Brain microvascular endothelial cell (primary cell): ENCODE data around the gene STARD3.

Experiments used
- DNase-seq: peaks from one replicate; pipeline ENCODE4 v3.0.0-alpha.2; 2020
- H3K27ac ChIP-seq: fragments of 250-450 bp; sonication (Bioruptor Pico); 2 replicates; pipeline ENCODE4 v1.5.1; 2020; ENCODE audit warnings: mild to moderate bottlenecking, moderate library complexity
- H3K27me3 ChIP-seq: fragments of 250-450 bp; sonication (Bioruptor Pico); replicated peaks from 2 replicates; pipeline ENCODE4 v1.5.1; 2020; ENCODE audit warnings: mild to moderate bottlenecking
- H3K36me3 ChIP-seq: fragments of 250-450 bp; sonication (Bioruptor Pico); replicated peaks from 2 replicates; pipeline ENCODE4 v1.5.1; 2020; ENCODE audit warnings: mild to moderate bottlenecking
- H3K4me3 ChIP-seq: 2 replicates; pipeline ENCODE4 v1.5.1; 2011; ENCODE audit warnings: low read depth, mild to moderate bottlenecking, control low read depth, low read length, moderate library complexity
- in situ Hi-C: cut with HindIII; loops from 2 replicates; pipeline ENCODE4 v1.10.0; 2017; ENCODE audit warnings: low sequenced_read_pairs, low pct_ligation_motif_present
- TF ChIP-seq, protein P1 (sequence below): IDR thresholded peaks from 2 replicates; pipeline ENCODE4 v1.5.1; 2011; ENCODE audit warnings: low read depth, mild to moderate bottlenecking, moderate library complexity, low read length, control low read depth, inconsistent platforms; ENCODE audit errors: missing control alignments

The STARD3 gene

DNA sequence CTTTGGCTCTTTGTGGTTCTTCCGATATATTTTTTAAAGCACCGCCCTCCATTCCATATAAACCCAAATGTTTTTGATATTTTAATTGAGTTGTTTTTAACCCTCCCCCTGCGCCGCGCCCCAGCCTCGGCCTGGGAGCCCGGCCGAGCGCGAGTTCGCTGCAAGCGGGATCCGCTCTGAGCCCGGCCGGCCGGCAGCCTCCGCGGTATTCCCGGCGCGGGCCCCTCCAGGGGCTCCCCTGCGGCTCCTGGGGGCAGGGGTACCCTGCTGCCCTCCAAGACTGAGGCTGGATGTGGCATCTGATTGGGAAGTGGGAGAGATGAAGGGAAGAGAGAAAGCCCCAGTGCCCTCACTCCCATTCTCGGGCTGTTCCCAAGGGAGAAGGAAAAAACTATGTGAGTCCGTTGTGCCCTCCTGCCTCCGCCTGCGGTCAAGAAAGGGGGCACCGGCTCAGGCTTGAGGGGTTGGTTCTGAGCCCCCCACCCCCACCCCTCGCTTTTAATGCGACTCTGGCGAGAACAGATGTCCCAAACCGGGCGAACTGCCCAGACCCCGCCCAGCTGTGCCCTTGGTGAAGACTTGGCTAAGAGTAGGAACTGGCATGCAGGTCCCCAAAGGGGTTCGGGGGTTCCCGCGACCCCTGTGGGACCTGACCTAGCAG, 37.8 kb upstream of the STARD3 start:
- DNase-seq, result no peak
- H3K36me3 ChIP-seq, result no peaks in the 10 kb centered on the region
- H3K4me3 ChIP-seq, result no peak overlapping the region
- no peak overlapping the region for H3K27ac ChIP-seq
- TF ChIP-seq, protein P1, sequence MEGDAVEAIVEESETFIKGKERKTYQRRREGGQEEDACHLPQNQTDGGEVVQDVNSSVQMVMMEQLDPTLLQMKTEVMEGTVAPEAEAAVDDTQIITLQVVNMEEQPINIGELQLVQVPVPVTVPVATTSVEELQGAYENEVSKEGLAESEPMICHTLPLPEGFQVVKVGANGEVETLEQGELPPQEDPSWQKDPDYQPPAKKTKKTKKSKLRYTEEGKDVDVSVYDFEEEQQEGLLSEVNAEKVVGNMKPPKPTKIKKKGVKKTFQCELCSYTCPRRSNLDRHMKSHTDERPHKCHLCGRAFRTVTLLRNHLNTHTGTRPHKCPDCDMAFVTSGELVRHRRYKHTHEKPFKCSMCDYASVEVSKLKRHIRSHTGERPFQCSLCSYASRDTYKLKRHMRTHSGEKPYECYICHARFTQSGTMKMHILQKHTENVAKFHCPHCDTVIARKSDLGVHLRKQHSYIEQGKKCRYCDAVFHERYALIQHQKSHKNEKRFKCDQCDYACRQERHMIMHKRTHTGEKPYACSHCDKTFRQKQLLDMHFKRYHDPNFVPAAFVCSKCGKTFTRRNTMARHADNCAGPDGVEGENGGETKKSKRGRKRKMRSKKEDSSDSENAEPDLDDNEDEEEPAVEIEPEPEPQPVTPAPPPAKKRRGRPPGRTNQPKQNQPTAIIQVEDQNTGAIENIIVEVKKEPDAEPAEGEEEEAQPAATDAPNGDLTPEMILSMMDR, result no peak
- in situ Hi-C loops, result no loop called here
- H3K27me3 ChIP-seq, result peaks cover 96% of the 10 kb centered on the region

DNA sequence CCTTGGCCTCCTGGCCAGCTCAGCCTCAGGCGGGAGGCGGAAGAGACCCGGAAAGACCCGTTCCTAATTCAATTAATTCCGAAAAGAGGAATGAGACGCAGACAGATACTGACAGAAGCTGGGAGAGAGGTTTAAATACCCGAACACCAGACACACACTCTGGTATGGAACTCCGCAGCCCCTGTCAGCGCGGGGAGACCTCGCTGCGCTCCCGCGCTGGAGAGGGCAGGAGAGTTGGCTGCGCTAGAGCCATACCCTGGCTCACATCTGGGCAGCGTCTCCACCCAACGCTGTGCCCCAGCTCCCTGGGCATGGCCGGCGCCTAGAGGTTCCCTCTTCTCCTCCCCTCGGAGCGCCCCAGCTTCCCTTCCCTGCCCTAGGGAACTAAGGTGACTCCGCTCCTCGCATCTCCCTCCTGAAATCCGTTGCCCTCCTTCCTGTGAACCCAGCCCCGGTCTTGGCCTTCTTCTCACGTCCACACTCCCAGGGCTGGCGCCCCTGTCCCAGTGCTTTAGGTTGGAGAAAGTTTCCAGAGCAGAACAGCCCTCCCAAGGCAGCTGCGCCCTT, 37.2 kb upstream of the STARD3 start:
- Histone ChIP-seq H3K27me3 (peaks cover 96% of the 10 kb centered on the region), H3K36me3 (no peaks in the 10 kb centered on the region), H3K4me3 (no peak overlapping the region), H3K27ac (no peak overlapping the region)
- no peak for DNase-seq
- TF ChIP-seq, protein P1, result no peak
- in situ Hi-C loops, result no loop called here

DNA sequence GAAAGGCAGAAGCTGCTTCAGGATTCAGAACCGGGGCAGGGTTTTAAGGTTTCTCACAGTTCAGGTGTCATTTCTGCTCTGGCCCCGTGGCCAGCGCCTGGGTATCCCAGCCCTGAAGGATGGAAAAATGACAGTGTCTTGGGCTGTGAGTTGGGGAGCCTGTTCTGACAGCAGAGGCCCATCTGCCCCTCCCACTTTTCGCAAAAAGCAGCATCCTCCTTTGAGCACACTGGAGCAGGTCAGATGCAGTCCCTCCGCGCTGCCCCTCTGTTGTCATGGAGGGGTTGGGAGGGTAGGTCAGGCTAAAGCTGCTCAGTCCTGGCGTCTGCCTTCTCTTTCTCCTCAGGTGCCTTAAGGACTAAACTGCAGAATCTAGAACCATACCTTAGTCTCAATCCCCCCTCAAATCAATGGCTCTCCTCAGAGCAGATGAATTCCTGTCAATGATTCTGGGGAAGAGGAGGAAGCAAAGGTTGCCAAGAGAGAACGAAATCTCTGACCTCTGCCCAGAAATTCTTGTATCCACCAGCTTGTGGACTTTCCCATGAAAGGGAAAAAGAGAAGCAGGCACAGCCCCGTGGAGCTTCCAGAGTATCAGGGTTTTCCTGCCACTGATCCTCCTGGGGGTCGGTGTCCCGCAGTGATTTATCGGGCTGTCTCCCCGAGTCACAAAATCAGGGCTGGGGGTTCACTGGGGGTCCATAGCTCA, 36.5 kb upstream of the STARD3 start:
- H3K27me3 ChIP-seq, result peaks cover 96% of the 10 kb centered on the region
- no peak overlapping the region for H3K4me3 ChIP-seq
- no peak overlapping the region for H3K27ac ChIP-seq
- TF ChIP-seq, protein P1, result no peak
- no peaks in the 10 kb centered on the region for H3K36me3 ChIP-seq
- in situ Hi-C loops, result no loop called here
- DNase-seq, result no peak

DNA sequence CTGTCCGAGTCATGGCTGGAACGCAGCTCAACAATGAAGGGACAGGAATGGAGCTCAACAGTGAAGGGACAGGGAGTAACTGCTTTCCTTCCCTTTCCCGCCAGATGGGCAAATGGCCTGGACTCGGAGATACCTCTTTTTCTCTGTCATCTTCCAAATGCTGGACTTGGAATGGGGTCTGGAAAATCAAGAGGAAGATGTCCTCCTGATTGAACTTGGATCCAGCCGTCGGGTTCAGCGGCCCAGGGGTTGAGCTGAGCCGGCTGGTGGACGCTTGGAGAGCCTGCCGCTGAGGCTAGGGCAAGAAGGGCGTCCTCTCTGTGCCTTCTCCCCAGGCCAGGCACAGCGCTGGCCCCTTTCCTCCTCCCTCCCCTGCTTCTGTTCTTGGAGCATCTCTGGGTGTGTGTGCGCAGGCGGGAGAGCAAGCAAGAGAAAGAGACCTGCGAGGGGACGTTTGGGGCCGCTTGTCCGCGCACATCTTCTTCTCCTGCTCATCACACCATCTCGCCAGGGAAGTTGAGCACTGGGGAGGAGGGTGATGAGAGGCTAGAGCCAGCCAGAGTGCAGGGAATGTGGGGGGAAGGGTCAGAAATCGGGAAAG, 35.8 kb upstream of the STARD3 start:
- Histone ChIP-seq H3K4me3 (no peak overlapping the region), H3K27me3 (peaks cover 96% of the 10 kb centered on the region), H3K27ac (no peak overlapping the region), H3K36me3 (no peaks in the 10 kb centered on the region)
- TF ChIP-seq, protein P1, result no peak
- DNase-seq, result no peak
- in situ Hi-C loops, result no loop called here

DNA sequence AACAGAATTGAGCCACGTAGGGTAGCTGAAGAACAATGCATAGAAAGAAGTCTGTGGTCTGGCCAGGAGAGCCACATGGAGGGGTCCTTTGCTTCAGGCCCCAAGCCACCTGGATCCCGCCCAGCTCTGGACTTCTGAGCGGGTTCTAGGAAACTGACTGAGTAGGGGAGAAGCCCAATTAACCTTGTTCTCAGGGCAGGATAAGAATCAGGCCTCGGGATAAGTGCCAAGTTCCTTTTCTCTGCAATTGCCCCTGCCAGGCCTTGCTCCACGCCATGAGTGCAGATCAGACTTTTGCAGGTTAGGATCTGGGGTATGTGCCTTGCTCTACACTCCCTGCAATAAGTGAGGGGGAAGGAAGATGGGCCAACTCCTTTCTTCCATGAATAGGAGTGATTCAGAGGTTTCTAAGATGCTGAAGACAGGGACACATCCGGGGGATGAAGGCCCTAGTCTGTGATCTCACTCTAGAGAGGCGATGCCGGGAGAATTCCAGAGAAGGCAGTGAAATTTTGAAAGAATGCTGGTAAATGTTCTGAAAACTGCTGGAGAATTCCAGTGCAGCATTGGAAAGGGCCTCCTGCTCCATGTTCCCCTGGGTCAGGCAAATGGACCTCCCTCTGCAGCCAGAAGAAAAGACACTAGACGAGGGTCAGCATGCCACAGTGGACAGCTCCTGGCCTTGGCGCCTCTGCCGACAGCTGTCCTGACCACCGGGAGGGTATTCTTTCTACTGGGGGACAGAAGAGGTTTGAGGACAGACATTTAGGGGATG, 35.0 kb upstream of the STARD3 start:
- no peak overlapping the region for H3K27ac ChIP-seq
- no peak overlapping the region for H3K4me3 ChIP-seq
- TF ChIP-seq, protein P1, result no peak
- H3K27me3 ChIP-seq, result peaks cover 96% of the 10 kb centered on the region
- DNase-seq, result no peak
- in situ Hi-C loops, result no loop called here
- no peaks in the 10 kb centered on the region for H3K36me3 ChIP-seq
